Activated CD4-positive, alpha-beta T cell treated with anti-CD3 and anti-CD28 coated beads, Interleukin-2, amount 50 U/mL, for 4 hours (primary cell): ENCODE data around the gene SPINK9.
"Not testable (repeated sequence)": the region's sequence is repeated elsewhere in the genome, so short reads cannot be mapped to it uniquely, and the experiment has no call there.

Experiments used
- DNase-seq, 2 experiments: peaks; one replicate each; pipeline ENCODE4 v3.0.0-alpha.2; 2020

Gene SPINK9

DNA sequence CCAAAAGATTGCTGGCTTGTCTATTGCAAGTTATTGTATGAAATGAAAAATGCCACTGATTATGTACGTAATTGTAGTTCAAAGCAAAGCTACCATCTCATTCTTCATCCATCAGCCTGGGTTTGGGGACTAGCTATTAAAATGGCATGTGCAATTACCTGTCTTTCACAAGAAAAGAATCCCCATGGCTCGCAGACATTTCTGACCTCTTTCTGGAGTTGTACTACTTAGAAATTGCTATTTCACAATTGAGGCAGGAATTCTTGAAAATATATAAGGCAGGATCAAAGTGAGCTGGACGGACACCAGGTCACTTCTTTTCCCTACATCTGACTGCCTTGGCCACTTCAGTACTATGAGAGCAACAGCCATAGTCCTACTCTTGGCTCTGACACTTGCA is at the start of gene SPINK9:
TSS of gene SPINK9 (plus strand) at position 301 of the 400 bp plus-strand sequence. CDS start at position 356, 55 bp downstream.
- no peak for DNase-seq

- no peak for DNase-seq
Measured at GRCh38 chr5:148290271-148291195, 44.8 kb upstream of the SPINK9 start.

DNA sequence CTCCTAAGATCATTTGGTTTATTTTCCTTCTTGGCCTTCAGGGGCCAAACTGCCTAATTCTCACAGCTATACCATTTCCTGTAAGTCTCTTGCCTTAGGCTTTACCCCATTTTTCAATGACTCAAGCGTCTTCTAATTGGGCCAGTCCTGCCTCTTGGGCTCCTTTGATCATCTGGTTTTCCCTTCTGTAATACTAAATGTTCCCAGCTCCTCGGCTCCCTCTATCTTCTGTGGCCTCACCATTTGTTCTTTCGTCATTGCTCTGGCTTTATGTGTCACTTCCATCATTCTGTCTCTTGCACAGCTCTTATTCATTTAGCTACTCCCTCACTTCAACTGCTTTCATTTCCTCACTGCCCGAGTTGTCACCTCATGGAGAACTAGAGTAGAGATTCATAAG is 37.6 kb upstream of the SPINK9 start:
- no peak for DNase-seq

- DNase-seq, result no peak
Measured at GRCh38 chr5:148306446-148306845, 28.9 kb upstream of the SPINK9 start.

- no peak for DNase-seq
Measured at GRCh38 chr5:148309019-148309418, 26.3 kb upstream of the SPINK9 start.

DNA sequence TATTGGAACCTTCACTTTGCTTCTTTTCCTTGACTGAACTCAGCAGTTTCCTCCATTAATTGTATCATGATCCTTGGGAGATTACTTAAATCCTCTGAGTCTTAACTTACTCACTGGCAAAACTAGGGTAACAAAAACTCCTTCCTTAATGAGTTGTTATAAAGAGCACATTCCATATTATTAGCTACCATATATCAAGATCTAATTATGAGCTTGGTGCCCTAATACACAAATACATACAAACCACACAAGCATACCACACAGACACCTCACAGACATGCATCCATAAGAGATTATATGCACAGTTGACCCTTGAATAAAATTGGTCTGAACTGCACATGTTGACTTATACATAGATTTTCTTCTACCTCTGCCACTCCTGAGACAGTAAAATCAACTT is 25.6 kb upstream of the SPINK9 start:
- no peak for DNase-seq

DNA sequence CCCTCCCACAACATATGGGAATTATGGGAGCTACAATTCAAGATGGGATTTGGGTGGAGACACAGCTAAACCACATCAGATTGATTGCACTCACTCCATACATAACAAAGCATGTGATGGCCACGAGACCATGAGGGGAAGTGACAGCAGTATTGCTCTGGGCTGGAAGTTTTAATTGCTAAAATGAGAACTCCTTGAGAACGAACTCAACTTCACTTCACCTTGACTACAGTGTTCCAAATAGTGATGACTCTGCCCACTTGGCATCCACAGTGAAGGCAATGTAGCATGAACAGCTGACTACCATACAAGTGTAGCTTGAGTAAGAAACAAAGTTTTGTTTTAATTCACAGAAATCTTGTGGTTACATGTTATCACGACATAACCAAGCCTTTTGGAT is 23.9 kb upstream of the SPINK9 start:
- no peak for DNase-seq

GRCh38 chr5:148312153-148312552 is 23.2 kb upstream of the SPINK9 start, which contains the start of gene SPINK7:
Gene SPINK7 (plus strand): TSS chr5:148312423. CDS start chr5:148312484, 61 bp downstream.
- no peak for DNase-seq

DNA sequence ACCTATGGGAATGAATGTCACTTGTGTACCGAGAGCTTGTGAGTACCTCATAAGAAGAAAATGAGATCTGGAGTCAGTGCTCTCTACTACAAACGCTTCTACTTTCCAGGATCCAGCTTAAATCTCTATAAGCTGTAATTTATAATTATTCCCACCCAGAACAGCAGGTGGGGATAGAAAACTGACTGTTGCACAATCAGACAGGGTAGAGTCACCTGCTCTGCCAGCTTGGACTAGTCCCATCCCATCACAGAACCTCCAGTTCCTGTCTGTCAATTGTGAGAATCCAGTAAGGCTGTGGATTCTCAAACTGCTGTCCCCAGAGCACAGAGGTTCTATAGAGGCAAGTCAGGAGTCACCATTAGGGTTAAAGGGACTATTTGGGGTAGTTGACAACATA is 21.2 kb upstream of the SPINK9 start:
- no peak for DNase-seq

DNA sequence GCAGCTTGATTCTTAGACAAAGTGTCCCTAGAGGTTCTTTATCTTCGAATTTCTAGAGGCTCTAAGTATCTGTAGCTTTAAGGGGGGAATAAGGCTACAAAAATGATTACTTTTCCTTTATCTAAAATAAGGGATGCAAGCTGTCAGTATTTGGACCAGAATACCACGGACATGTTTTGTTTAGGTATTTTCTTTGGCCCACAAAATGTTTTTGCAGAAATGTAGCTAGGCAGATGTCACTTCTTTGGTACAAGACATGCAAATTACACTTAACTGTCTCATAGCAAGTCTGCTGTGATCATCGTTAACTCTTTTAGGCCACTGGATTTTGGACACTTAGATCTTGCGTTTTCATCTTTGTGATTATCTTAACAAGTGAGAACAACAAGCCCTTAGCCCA is 20.6 kb upstream of the SPINK9 start:
- no peak for DNase-seq

- not testable (repeated sequence) for DNase-seq
Measured at GRCh38 chr5:148320011-148320963, 15.1 kb upstream of the SPINK9 start.

DNA sequence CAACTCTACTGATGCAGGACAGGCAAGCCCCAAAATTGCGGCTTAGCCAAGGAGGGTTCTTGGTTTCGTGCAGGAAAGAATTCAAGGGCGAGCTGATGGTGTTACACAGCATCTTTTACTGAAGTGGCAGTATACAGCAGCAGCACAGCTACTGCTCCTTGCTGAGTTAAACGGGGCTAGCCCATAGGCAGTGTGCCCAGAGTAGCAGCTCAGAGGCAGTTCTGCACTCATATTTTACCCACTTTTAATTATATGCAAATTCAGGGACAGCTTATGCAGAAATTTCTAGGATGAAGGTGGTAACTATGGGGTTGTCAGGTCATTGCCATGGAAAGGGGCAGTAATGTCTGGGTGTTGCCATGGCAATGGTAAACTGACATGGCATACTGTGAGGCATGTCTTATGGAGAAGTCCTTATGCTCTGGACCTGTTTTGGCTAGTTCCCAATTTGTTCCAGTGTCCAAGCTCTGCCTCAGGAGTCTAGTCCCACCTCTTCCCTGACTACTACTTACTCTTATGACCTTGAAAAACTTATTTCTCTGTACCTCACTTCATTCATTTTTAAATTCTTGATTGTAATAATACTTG is 2.0 kb upstream of the SPINK9 start:
- no peak for DNase-seq

DNA sequence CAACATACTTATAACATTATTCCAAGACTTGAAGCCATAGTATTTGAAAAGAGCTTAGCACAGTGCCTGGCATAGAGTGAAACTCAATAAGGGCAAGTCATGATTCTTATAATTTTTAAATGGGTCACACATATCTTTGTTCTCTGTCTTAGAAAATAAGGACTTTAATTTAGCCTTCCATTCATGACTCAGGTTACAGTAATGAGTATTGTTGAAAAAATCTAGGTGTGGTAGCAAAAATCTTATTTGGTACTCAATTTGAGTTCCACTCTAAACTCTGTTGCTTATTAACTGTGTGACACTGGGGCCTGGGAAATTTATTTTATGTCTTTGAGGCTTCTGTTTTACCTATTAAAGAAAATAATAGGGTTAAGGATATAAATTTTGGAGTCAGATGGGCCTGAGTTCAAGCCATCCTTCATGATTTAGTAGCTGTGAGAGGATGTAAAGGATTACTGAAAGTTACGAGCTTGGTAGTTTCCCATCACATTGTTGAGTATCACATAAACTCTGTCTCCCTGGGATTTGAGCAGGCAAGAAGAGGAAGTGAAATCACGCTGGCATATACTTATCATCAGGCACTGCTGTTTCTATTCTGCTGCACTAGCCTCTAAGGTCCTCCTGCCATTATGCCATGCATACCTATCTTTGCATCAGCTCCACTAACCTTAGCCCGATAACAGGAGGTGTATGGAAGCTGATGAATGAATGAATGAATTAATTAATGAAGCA is 1.5 kb downstream of the SPINK9 start:
- no peak for DNase-seq

- no peak for DNase-seq
Measured at GRCh38 chr5:148342371-148343045, 7.1 kb downstream of the SPINK9 start.

- no peak for DNase-seq
Measured at GRCh38 chr5:148343046-148343407, 7.7 kb downstream of the SPINK9 start.

- DNase-seq, result no peak
Measured at GRCh38 chr5:148343603-148344487, 8.5 kb downstream of the SPINK9 start.

DNA sequence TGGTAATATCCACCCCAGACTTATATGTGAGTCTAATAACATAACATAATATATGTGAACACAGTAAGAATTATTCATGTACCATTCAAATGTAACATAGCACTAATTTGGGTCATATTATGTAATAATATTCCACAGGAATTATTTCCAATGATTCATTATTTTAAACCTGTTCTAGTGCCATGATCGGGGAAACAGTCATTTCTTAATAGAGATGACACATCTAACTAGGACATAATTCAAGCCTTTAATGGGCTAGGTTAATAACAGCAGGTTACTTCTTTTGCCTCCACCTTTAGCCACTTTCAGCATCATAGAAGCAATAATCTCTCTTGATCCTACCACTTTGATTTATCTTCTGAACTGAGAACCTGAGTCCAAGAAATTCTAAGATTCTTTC is 12.3 kb downstream of the SPINK9 start:
- DNase-seq, result no peak

- no peak for DNase-seq
Measured at GRCh38 chr5:148352696-148353095, 17.3 kb downstream of the SPINK9 start.

GRCh38 chr5:148353634-148354033 is 18.3 kb downstream of the SPINK9 start:
- DNase-seq, result no peak

DNA sequence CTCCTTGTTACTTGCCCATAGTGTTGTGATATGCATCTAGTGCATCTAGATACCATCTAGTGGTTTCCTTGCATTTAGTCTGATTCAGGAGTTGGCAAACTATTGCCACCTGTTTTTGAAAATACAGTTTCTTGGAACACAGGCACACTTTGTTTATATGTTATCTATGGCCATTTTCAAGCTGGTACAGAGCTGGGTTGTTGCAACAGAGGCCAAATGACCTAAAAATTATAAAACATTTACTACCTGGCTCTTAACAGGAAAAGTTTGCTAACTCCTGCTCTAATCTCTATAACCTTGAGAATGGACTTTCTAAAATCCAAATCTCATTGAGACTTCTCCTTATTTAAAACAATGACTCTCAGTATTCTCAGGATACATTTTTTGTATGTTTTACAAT is 29.0 kb downstream of the SPINK9 start:
- DNase-seq, result no peak

DNA sequence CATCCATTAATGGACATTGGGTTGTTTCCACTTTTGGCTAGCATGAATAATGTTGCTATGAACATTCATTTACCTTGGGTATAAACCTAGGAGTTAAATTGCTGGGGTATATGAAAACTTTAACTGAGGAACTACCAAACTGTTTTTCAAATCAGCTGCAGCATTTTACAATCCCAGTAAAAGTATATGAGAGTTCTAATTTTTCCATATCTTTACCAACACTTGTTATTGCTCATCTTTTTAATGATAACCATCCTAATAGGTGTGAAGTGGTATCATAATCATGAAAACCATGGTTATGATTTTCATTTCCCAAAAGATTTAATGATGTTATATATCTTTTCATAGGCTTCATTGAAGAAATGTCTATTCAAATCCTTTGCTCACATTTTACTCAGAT is 32.9 kb downstream of the SPINK9 start:
- no peak for DNase-seq
